SIG-M5 treated with dmso at 0.1 percent for 504 hours (cell line): ENCODE data around the gene SUN1.
A peak's percentile ranks its signal among the peaks of the same experiment; 100 is the strongest.
"Not testable (repeated sequence)": the region's sequence is repeated elsewhere in the genome, so short reads cannot be mapped to it uniquely, and the experiment has no call there.

Source experiments
- DNase-seq: peaks from one replicate; lab custom pipeline; 2025; ENCODE audit not compliant: unreplicated experiment; lab: John Stamatoyannopoulos, UW

SUN1 gene

DNA sequence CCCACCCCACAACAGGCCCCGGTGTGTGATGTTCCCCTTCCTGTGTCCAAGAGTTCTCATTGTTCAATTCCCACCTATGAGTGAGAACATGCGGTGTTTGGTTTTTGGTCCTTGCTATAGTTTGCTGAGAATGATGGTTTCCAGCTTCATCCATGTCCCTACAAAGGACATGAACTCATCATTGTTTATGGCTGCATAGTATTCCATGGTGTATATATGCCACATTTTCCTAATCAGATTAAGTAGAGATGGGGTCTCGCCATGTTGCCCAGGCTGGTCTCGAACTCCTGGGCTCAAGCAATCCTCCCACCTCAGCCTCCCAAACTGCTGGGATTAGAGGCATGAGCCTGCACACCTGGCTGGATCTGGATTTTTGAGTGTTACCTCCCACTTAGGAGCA, 28.5 kb upstream of the SUN1 start:
- DNase-seq: not testable (repeated sequence)

DNA sequence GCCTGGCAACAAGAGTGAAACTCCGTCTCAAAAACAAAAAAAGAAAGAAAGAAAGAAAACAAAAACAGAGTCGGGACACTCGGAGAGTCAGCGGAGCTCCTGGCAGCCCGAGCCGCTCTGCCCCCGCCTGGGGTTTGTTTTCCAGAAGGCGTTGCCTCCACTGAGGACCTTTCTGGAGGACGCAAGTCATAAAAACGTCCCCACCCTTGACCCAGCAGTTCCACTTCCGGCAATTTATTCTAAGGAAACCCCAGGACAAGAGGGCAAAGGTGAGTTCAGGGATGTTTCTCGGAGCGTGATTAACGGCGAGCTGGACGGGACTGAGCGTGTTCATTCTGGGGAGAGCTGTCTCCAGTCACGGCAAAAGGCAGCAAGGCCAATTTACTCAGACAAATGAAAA, 27.0 kb upstream of the SUN1 start:
- DNase-seq: no peak

DNA sequence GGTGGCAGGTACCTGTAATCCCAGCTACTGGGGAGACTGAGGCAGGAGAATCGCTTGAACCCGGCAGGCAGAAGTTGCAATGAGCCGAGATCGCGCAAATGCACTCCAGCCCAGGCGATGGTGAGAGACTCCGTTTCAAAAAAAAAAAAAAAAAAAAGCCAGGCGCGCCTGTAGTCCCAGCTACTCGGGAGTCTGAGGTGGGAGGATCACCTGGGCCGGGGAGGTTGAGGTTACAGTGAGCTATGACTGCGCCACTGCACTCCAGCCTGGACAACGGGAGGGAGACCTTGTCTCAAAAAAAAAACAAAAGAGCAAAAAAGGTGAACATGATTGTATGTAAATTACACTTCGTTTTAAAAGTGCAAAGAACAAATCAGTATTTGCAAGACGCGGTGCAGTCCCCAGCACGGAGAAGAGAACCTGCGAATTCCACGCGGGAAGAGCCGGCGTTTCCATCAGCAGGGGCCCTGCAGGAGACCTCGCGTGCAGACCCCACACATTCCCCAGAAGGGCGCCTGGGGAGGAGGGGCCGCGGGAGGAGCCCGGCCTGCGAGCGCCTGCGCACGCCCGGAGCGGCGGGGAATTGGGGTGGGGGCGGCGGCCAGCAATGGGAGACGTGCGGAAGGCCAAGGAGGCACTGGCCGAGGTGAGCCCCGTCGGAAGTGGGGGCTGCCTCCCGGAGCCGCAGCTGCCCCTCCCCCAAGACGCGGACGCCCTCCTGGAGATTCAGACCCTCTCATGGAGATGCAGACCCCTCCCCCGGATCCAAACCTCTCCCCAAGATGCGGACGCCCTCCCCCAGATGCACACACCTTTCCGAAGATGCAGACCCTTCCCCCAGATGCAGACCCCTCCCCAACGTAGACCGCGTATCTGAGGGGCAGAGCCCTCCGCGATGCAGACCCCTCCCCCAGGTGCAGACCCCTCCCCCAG, 16.7 kb upstream of the SUN1 start:
- DNase-seq: no peak

DNA sequence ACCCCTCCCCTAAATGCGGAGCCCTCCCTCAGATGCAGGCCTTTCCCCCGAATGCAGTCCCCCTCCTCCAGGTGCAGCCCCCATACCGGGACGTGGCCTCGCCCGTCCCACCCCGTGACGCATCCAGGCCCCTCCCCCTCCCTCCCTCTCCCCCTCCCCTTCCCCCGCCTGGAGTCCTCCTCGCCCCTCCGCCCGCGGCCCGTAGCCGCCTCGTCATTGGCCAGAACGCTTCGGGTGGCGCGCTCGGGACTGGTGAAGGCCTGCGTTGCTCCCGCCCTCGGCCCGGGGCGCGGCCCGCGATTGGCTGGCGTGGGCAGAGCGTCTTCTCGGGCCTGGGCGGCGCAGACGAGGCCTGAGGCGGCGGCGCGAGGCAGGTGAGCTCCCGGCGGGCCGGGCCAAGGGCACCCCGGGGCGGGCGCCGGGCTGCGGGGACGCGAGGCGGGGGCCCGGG, 16.0 kb upstream of the SUN1 start:
- peak; percentile 91 for DNase-seq

DNA sequence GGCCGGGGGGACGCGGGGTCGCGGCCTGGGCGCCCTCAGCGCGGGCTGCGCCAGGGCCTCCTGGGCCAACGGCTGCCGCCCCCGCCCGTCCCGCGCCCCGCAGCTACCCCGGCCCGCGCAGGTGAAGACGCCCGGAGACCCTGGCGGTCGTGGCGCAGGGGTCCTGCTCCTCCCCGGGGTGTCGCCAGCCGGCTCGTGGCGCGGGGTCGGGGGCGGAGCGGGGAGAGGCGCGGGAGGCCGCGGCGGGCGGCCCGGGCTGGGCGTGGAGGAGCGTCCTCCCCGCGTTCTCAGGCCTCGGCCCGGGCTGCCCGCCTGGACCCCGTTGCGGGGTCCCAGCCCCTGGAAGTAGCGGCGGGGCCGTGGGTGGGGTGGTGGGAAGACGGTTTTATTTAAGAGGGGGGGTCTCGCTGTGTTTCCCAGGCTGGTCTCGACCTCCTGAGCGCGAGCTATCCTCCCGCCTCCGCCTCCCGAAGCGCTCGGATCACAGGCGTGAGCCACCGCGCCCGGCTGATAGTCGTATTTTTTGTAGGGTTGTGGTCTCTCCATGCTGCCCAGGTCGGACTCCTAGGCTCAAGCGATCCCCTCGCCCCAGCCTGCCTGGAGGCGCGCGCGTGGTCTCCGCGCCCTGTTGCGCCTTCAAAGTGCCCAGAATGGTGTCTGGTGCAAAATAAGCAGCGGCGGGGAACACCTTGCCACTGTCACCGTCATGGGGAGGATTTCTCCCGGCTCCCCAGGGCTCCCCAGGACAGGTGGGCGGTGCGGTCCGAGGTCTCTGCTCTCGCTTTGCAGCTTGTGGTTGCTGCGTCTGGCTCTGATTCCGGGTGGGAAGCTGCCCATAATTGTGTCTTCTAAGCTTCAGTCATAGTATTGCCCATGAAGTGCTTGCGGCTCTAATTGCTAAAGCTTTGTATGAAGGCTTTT, 15.3 kb upstream of the SUN1 start:
- no peak for DNase-seq

DNA sequence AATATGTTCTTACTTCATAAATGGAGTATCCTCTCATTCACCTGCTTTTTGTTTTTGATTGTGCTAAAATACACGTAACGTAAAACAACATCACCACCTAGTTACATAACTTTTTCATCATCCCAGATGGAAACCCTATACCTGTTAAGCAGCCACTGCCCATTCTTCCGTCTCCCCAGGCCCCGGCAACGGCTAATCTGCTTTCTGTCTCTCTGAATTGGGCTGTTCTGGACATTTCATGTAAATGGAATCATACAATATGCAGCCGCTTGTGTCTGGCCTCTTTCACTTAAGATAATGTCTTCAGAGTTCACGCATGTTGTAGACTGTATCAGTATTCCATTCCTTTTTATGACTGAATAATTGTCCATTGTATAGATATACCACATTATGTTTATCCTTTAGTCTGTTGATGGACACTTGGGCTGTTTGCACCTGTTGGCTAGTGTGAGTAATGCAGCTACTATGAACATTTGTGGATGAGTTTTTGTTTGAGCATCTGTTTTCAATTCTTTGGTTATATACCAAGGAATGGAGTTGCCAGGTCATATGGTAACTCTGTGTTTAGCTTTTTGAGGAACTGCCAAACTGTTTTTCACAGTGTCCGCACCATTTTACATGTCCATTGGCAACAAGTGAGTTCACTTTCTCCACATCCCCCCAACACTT, 14.1 kb upstream of the SUN1 start:
- DNase-seq: peak; percentile 33

DNA sequence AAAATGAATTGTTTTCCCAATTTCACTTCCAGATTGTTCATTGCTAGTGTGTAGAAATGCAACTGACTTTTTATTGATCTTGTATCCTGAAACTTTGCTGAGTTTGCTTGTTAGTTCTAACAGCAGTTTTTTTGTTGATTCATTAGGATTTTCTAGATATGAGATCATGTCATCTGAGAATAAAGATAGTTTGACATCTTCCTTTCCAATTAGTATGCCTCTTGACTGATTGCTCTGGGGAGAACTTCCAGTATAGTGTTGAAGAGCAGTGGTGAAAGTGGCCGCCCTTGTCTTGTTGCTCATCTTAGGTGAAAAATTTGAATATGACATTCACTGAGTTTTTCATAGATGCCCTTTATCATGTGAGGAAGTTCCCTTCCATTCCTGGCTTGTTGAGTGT, 11.9 kb upstream of the SUN1 start:
- DNase-seq: no peak

DNA sequence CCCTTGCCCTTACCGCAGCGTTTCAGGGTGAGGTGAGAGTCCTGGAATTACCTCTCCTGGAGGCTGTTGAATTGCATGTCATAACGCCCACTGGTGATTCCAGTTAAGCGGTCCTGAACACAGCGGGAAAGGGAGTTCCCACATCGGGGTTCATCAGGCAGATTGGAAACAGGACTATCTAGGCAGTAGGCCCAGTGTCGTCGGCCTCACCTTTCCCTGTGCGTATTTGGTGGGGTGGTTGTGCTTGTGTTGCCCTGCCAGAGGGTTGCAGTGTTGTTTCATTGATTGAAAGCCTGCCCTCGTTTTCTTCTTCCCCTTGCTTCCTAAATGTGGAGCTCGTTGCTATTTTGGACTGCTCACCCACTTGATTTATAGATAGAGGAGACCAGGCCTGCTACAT, 10.6 kb upstream of the SUN1 start:
- DNase-seq: no peak

DNA sequence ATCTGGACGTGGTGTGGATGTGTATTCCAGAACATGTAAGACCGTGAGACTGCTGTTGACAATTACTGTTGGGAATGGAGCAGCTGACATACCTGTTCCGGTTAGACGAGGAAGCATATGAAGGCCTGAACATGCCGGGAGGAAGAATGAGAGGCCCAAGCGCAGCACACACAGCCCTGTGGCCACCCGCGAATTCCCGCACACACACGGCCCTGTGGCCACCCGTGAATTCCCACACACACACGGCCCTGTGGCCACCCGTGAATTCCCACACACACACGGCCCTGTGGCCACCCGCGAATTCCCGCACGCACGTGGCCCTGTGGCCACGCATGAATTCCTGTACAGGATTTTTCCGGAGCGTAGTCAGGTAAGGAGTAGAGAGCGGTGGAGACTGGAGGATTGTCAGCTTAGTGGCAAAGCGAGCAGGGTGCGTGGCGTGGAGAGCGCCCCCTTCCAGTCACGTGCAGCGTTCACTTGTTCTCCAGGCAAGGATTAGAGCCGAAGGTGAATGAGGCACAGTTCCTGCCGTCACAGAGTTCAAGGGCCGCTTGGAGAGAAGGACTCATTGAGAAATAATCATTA, 9.5 kb upstream of the SUN1 start:
- no peak for DNase-seq

DNA sequence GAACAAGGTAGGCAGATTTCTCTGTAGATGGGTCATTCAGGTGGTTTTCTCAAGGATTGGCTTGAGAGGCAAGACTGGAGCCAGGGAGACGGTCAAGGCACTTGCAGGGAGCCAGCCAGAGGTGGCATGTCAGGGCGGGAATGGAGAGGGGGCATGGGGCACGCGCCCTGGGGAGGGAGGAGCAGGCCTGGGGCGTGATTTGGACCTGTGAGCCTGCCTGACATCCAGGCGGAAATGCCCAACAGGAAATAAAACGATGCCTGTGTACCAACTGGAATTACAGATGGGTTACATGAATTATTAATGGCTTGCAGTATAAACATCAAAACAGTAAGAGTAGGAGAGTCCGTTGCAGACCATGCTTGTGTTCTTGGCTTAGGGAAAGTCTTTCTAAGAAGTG, 8.6 kb upstream of the SUN1 start:
- no peak for DNase-seq

DNA sequence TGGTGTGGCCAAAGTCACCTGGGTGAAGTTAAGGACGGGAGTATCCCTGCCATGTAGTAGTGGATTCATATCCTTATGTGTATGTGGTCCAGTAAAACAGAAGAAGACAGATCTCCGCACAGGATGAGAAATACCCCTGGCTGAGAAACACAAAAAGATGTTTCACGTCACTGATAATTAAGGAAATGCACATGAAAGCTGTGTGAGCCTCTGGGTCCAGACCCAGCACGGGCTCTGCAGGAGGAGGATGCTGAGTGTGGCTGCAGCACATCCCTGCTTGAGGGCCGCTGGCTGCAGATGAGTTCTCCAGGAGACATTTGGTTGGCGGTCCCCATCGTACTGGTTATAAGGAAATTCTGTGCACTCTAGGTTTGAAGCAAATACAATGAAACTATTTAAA, 8.2 kb upstream of the SUN1 start:
- DNase-seq: no peak

DNA sequence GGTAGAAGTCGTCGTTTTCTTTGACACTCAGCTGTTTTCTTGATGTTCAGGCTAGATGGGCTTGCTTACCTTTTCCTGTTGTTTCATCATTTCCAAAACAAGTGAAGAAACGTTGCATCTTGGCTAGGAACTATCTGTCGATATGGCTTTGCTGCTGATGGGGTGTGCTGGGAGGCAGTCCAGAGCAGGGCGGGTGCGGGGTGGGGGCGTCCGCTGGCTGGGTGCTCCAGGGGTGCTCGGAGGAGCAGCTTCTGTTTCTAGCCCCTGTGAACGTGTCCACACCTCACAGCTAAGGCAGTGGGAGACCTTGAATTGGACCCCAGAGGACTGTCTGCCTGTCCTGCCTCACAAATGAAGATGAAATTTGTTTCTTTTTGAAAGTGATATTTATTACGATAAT, 7.6 kb upstream of the SUN1 start:
- DNase-seq: no peak

DNA sequence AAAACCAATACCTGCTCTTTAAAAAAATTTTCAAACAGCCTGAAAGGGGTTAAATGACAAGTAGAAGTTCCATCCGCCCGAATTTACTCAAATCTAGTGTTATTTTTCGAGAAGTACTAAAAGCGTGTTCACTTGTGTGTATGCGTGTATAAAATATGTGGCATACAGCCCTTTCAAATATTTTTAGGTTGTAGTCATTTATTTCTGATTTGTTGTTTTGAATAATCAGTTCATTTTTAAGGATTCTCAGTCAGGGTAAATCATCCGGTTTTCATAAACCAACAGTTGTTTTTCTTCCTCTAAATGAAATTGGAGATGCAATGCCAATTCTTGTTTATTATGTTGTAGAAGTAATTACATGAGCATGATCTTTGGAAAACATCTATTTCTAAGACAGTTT, 6.9 kb upstream of the SUN1 start:
- DNase-seq: no peak

DNA sequence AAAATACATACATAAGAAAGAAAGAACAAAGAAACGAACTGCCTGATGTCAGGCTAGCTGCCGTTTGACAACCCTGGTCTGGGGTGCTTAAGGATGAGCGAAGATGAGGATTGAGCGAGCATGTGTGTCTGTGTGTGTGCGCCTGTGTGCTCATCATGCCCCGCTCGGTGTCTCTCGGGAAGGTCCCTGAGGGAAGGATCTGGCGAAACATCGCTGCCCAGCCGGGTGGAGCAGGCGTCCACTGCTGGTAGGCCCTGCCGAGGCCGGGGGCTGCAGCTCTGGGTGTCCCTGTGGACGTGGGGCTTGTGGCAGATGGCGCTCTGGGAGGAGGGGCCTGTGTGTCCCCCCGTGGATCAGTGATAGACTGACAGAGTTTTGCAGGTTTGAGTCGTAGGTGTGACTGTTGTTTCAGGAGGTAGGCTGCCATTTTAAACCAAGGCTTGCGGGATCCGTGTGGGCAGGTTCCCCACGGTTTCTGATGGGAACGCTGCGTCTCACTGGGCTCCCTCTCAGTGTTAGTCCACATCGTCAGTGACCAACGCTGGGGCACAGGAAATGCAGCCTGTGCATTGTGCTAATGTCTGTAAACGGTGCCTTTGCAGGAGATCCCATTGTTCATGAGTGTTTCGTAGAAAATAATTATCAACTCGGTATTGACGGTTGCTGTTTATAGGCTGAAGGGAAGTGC, 5.9 kb upstream of the SUN1 start:
- DNase-seq: no peak

DNA sequence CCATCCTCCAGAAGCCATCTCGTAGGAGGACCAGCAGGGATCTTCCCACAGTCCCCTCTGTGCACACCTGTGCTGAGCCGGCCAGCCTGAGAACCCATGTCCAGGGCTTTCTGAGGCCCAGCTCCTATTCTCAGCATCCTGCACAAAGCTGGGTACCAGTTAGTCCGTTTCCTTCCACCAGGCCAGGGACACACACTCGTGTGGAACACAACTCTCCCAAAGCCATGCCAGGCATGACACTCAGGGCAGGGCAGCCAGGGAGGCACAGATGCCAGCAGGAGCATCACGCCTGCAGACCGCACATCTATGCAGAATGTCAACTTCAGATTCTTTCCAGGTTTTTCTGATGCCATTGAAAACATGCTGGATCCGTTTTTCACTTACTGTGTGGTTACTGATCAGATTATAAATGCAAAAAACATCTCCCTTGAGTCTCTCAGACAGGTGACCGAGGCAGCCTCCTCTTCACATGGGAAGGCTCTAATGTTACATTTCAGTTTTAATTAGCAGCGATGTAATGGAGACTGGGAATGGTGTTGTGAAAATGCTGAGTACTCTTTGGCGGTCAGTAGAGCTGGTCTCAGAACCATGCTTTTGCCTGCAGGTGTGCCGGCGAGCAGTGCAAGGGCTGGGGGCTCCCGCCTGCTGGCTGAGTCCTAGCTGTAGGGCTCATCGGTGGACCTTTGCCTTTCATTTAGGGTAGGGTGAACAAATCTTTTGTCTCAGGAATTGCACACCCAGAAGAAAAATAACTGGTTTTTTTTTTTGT, 3.3 kb upstream of the SUN1 start:
- DNase-seq: no peak

DNA sequence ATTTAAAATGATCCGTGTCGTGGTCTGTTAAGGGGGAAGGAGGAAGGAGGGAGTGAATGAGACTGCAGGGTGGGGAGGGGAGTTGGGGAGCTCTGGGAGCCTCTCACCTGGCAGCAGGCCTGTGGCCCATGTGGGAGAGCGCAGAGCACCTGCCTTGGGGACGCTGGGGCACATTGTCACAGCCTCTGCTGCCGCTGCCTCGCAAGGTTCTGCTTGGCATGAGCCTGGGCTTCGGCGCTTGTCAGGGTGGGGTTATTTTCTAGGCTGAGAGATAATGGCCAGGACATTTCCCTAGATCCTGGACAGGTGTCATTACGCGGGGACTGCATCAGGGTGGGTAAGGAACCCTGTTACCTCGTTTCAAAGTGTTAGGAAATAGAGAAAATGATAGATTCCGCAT, 2.2 kb upstream of the SUN1 start:
- DNase-seq: no peak

DNA sequence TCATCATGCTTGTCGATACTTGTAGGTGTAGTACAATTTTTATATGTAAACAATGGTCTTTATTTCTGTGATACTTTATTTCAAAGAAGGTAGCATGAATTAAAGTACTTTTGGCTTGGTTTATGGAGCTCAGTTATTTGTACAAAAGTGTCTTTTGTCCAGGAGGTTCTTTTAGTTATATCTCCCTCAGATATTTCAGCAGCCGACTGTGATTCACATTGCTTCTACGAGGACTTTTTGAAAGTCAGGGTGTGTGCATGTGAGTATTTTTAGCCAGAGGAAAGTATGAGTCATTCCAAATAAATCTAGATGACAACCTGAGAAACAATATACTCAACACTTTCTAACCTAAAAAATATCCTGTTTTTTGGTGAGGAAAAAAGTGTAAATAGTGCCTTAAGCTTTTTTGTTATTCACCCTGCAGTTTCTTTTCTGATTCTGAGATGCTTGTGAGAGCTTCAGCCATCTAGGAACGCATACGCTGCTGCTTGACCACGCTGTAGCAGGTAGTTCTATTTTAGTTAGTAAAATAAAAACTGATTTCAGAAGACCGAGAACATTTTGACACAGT, 595 bp upstream of the SUN1 start:
- DNase-seq: peak; percentile 46

DNA sequence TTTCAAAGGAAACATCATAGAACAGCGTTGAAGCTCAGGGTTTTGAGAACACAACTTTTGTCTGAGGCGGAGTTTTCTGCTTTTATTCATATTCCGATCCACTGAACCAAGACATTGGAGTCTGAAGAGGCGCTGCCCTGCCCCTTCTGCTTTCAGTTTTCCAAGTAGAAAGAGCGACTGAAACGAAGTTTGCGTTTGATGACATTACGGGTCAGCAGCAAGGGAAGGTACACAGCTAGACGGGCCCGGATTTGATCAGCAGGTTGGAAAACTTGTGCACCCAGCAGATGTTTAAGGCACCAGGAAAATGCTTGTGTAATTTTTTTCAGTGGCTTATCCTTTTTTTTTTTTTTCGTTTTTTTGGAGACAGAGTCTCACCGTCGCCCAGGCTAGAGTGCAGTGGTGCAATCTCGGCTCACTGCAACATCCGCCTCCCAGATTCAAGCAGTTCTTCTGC, 720 bp downstream of the SUN1 start:
- DNase-seq: no peak

DNA sequence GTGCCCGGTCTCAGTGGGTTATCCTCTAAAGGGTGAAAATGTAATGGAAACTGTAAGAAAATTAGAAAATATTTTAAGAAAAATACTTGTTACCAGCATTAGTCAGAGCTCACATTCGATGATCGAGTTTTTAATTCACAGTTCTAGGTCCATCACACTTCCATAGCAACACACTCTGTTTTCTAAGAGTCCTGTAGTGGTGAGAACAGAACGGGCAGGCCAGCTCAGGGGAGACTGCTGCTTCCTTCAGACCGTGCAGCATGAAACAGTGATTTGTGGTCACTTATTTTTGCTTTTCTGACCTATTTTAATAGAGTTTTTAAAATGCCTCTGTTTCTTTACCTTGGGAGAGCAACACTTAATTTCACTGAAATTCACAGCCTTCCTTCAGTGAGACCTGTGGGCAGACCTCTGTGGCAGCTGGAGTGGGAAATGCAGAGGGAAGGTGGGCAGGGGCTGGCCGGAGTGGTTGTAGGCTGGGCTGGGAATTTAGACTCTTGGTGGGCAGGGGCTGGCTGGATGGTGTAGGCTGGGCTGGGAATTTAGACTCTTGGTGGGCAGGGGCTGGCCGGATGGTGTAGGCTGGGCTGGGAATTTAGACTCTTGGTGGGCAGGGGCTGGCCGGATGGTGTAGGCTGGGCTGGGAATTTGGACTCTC, 1.5 kb downstream of the SUN1 start:
- no peak for DNase-seq
